Airway epithelial cell (primary cell): ENCODE measurements around the gene DCTN4. TPM values are rescaled to one million over a fixed set of nuclear protein-coding genes. Genes with fewer than 3 reads are reported as not detected.

Experiments used
- total RNA-seq: library from RNA; depleted of rRNA; stranded (reverse); fragments of >200 nt; gene quantifications from 2 replicates; pipeline ENCODE4 v1.2.3, GENCODE V29; 2015

The DCTN4 gene
- 25.8 and 32.9 TPM in 2 replicates for total RNA-seq

GRCh38 chr5:150758531-150759333 lies at the start of gene DCTN4:
TSS of gene DCTN4 (minus strand) at chr5:150759017. CDS start at chr5:150758993, 24 bp downstream.

GRCh38 chr5:150778517-150779396 lies 19.9 kb upstream of the DCTN4 start, which contains the start of gene SMIM3:
TSS of gene SMIM3 (plus strand) at chr5:150778757. CDS start at chr5:150795441, 16,684 bp downstream.

GRCh38 chr5:150700594-150701377 lies 58.0 kb downstream of the DCTN4 start, which contains the start of gene RBM22:
TSS of gene RBM22 (minus strand) at chr5:150701062. CDS start at chr5:150700985, 77 bp downstream.

GRCh38 chr5:150661086-150661485 lies 97.7 kb downstream of the DCTN4 start, which contains the start of gene MYOZ3:
TSS of gene MYOZ3 (plus strand) at chr5:150661251. CDS start at chr5:150662942, 1,691 bp downstream.

Other genes starting within 250 kb of the DCTN4 start
- gene SYNPO, start 118.4 kb downstream of the DCTN4 start, total RNA-seq, result 7.3 and 8.6 TPM in 2 replicates
- not detected in 2 replicates for gene MYOZ3, start 97.8 kb downstream of the DCTN4 start, total RNA-seq
- gene RBM22, start 58.0 kb downstream of the DCTN4 start, total RNA-seq, result 22.8 and 33.4 TPM in 2 replicates
- gene SMIM3, start 19.7 kb upstream of the DCTN4 start, total RNA-seq, result 12.4 and 15.4 TPM in 2 replicates
- not detected in 2 replicates for gene IRGM, start 87.5 kb upstream of the DCTN4 start, total RNA-seq
- 3.7 and 4.0 TPM in 2 replicates for gene ZNF300, start 146.0 kb upstream of the DCTN4 start, total RNA-seq